ENCODE data around the gene PLEKHA5. TPM values are rescaled to one million over a fixed set of nuclear protein-coding genes. Genes with fewer than 3 reads are reported as not detected.

PLEKHA5 gene
- total RNA-seq, 4 donors from 2014 or later, result 25.8 to 65.5 (median 34.1) TPM

- DNase-seq (ENCODE audit: low spot score in 2 of 2), result no peak
- no peaks in the 10 kb centered on the region for H3K4me1 ChIP-seq
- no peak overlapping the region for H3K4me3 ChIP-seq
- no peaks in the 10 kb centered on the region for H3K36me3 ChIP-seq
- H3K9me3 ChIP-seq, result no peaks in the 10 kb centered on the region
- 68% methylated on average over 3 of the region's 3 CpGs for WGBS
- no peak overlapping the region for H3K27ac ChIP-seq
- no peaks in the 10 kb centered on the region for H3K27me3 ChIP-seq
- TF ChIP-seq POLR2A (IDR thresholded peaks at IDR 0.05) (no peak), CTCF (IDR thresholded peaks at IDR 0.05) (no peak), EP300 (IDR thresholded peaks at IDR 0.05) (no peak), POLR2AphosphoS5 (IDR thresholded peaks at IDR 0.05) (no peak)
Measured at GRCh38 chr12:19120795-19121194, 8.7 kb upstream of the PLEKHA5 start.

DNA sequence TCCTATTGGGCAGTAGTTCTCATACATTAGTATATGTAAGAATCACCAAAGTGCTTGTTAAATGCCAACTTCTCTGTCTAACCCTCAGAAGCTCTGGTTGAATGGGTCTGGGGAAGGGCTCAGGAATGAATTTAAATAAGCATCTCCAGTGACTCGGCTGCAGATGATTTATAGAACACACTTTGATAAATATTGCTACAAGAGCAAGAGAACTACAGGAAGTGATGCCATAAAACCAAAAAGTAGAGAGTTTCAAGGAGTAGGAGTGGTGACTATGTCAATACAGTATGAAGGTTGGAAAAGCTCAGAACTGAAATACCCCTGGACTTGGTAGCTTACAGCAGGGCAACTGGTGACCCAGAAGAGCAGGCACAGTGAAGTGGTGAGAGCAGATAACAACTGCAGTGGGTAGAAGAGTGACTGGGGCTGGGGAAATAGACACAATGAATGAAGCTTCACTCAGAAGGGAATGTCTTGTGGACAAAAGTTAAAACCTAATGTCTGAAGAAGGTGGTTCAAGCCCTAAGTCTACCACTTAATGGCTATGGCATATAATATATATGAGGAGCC is 8.0 kb upstream of the PLEKHA5 start:
- TF ChIP-seq POLR2A (IDR thresholded peaks at IDR 0.05) (no peak), EP300 (IDR thresholded peaks at IDR 0.05) (no peak), CTCF (IDR thresholded peaks at IDR 0.05) (no peak), POLR2AphosphoS5 (IDR thresholded peaks at IDR 0.05) (no peak)
- Histone ChIP-seq H3K36me3 (no peaks in the 10 kb centered on the region), H3K4me1 (no peaks in the 10 kb centered on the region), H3K27ac (no peak overlapping the region), H3K27me3 (no peaks in the 10 kb centered on the region), H3K9me3 (no peaks in the 10 kb centered on the region), H3K4me3 (no peak overlapping the region)
- DNase-seq (ENCODE audit: low spot score in 2 of 2), result no peak
- 69% methylated on average over 1 of the region's 1 CpG for WGBS

GRCh38 chr12:19125325-19125724 is 4.2 kb upstream of the PLEKHA5 start:
- TF ChIP-seq CTCF (IDR thresholded peaks at IDR 0.05) (no peak), POLR2AphosphoS5 (IDR thresholded peaks at IDR 0.05) (no peak), EP300 (IDR thresholded peaks at IDR 0.05) (no peak), POLR2A (IDR thresholded peaks at IDR 0.05) (no peak)
- H3K4me3 ChIP-seq, result no peak overlapping the region
- no peaks in the 10 kb centered on the region for H3K27me3 ChIP-seq
- H3K9me3 ChIP-seq, result peaks cover 10% of the 10 kb centered on the region
- WGBS, result 76% methylated on average over 5 of the region's 5 CpGs
- no peak for DNase-seq (ENCODE audit: low spot score in 2 of 2)
- no peaks in the 10 kb centered on the region for H3K4me1 ChIP-seq
- no peaks in the 10 kb centered on the region for H3K36me3 ChIP-seq
- H3K27ac ChIP-seq, result no peak overlapping the region

DNA sequence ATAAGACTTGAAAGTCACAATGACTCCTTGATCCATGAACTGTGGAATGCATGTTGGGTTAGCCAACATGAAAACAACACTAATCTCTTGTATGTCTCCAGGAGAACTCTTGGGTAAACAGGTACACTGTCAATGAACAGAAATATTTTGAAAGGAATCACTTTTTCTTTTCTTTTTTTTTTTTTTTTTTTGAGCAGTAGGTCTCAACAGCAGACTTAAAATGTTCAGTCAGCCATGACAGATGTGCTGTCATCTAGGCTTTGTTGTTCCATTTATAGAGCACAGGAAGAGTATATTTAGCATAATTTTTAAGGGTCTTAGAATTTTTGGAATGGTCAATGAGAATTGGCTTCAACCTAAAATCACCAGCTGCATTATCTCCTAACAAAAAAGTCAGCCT is 2.3 kb upstream of the PLEKHA5 start:
- H3K9me3 ChIP-seq, result peaks cover 10% of the 10 kb centered on the region
- no peak for DNase-seq (ENCODE audit: low spot score in 2 of 2)
- no peak overlapping the region for H3K27ac ChIP-seq
- H3K36me3 ChIP-seq, result no peaks in the 10 kb centered on the region
- peaks cover 13% of the 10 kb centered on the region for H3K4me1 ChIP-seq
- H3K4me3 ChIP-seq, result no peak overlapping the region
- no peaks in the 10 kb centered on the region for H3K27me3 ChIP-seq
- TF ChIP-seq POLR2AphosphoS5 (IDR thresholded peaks at IDR 0.05) (no peak), EP300 (IDR thresholded peaks at IDR 0.05) (no peak), CTCF (IDR thresholded peaks at IDR 0.05) (no peak), POLR2A (IDR thresholded peaks at IDR 0.05) (no peak)

- H3K27me3 ChIP-seq, result no peaks in the 10 kb centered on the region
- WGBS, result 63% methylated on average over 2 of the region's 2 CpGs
- no peak overlapping the region for H3K27ac ChIP-seq
- H3K9me3 ChIP-seq, result peaks cover 10% of the 10 kb centered on the region
- no peak overlapping the region for H3K4me3 ChIP-seq
- no peaks in the 10 kb centered on the region for H3K36me3 ChIP-seq
- H3K4me1 ChIP-seq, result peaks cover 20% of the 10 kb centered on the region
- DNase-seq (ENCODE audit: low spot score in 2 of 2), result no peak
- TF ChIP-seq POLR2A (IDR thresholded peaks at IDR 0.05) (no peak), CTCF (IDR thresholded peaks at IDR 0.05) (no peak), EP300 (IDR thresholded peaks at IDR 0.05) (no peak), POLR2AphosphoS5 (IDR thresholded peaks at IDR 0.05) (no peak)
Measured at GRCh38 chr12:19128485-19128884, 1.0 kb upstream of the PLEKHA5 start.
